Esophagus squamous epithelium (tissue), 5 donors: ENCODE measurements around the gene OBSL1. TPM values are rescaled to one million over a fixed set of nuclear protein-coding genes. Genes with fewer than 3 reads are reported as not detected.

Source experiments
- DNase-seq: peaks from one replicate; lab custom pipeline; 2025; lab: John Stamatoyannopoulos, UW
- H3K27ac ChIP-seq, 4 donors: fragments of 200-600 bp; sonication (generic); one replicate each; pipeline ENCODE4 v1.5.1; 2016 to 2019; ENCODE audit warnings: mild to moderate bottlenecking in 1 of 4
- H3K27me3 ChIP-seq, 4 donors: fragments of 200-600 bp; sonication (generic); 1 replicate in 3 of 4; 2 replicates in 1 of 4; pipeline versions ENCODE4 v1.5.1 to v1.6.0; 2017 to 2021; ENCODE audit warnings: antibody characterized with exemption in 1 of 4
- H3K36me3 ChIP-seq, 3 donors: fragments of 200-600 bp; sonication (generic); one replicate each; pipeline ENCODE4 v1.5.1; 2016 to 2019
- H3K4me1 ChIP-seq, 3 donors: fragments of 200-600 bp; sonication (generic); one replicate each; pipeline ENCODE4 v1.5.1; 2017 to 2019
- H3K4me3 ChIP-seq, 4 donors: fragments of 200-600 bp; sonication (generic); 1 replicate in 3 of 4; 2 replicates in 1 of 4; pipeline ENCODE4 v1.5.1; 2016 to 2019; ENCODE audit warnings: mild to moderate bottlenecking in 2 of 4, moderate library complexity in 1 of 4
- H3K9me3 ChIP-seq, 3 donors: fragments of 200-600 bp; sonication (generic); one replicate each; pipeline ENCODE4 v1.5.1; 2016 to 2019
- POLR2A ChIP-seq, 4 donors: fragments of 450-650 bp; IDR thresholded peaks; one replicate each; pipeline ENCODE4 v1.6.1; 2017; ENCODE audit warnings: antibody characterized with exemption in 4 of 4, mild to moderate bottlenecking in 4 of 4, moderate library complexity in 3 of 4
- WGBS, 2 donors: methylation state at CpG; one replicate each; pipeline ENCODE4 v1.1.5; 2018; 5-methylcytosine and 5-hydroxymethylcytosine counted together
- intact Hi-C: fragments of 100-400 bp; cut with DNase I; formaldehyde crosslinking; loops from one replicate; pipeline ENCODE4 v1.15.0; 2022
- total RNA-seq, 4 donors: library from RNA; depleted of rRNA; stranded (reverse); fragments of >200 nt; gene quantifications; one replicate each; pipeline ENCODE4 v1.1.0, GENCODE V29; 2016
- TF ChIP-seq, protein P1 (sequence below), 6 experiments: fragments of 450-650 bp in 4 of 6; fragments of 200-600 bp in 2 of 6; sonication (generic) in 2 of 6; IDR thresholded peaks; one replicate each; pipeline ENCODE4 v1.5.1; 2016 to 2019; ENCODE audit warnings: antibody characterized with exemption in 6 of 6, mild to moderate bottlenecking in 4 of 6, moderate library complexity in 4 of 6
- donor health status: DM: yes; HTN: yes; CAD: no.

The OBSL1 gene
- total RNA-seq, 4 donors from 2014 or later: 7.0 to 38.9 (median 16.0) TPM

DNA sequence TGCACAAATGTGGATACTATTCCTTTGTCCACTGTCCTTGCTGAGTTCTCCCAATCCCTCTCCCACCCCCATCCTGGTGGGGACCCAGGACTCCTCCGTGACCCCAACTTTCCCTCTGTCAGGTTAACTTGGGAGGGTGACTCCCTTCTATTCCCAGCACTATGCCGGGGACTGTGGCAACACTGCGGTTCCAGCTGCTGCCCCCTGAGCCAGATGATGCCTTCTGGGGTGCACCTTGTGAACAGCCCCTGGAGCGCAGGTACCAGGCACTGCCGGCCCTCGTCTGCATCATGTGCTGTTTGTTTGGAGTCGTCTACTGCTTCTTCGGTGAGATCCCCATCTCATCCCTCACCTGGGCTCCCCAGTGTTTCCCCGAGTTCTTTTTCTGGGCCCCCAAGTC lies 26.8 kb downstream of the OBSL1 start:
- H3K27ac ChIP-seq: peak overlapping the region in 2 of 4 donors; percentile 93 to 95

DNA sequence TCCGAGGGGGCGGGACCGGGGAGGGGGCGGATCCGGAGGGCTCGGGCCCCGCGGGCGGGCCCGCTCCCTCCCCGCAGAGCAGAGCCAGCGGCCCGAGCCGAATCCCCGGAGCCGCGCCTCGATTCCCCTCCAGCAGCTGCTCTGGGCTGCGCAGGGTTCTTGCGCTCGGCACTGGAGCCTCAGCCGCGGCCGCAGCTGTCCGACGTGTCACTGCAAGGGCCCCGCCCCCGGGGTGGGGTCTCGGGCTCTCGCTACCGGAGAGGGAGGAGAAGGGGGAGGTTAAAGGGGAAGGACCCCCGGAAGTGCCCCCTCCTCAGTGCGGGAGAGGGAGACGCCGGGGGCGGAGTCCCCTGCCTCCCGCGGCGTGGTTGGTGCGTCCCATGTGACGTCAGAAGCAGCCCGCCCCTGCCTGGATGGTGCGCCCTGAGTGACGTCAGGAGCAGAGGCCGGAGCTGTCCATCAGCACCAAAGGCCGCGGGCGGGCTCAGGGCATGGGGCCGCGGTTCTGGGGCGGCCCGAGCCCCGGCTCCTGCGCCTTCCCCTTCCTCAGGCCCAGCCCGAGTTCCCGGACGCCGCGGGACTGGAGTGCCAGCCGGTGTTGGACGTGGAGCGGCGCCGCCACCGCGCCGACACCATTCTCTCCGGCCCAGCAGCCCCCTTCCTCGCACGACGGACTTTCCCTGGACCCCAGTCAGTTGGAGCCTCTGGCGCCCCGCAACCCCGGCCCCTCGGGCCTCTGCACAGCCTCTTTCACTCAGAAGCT lies 27.6 kb downstream of the OBSL1 start, which contains the start of the genes CHPF and TMEM198:
Gene CHPF, minus strand, starts transcription at position 214 of the 763 bp plus-strand sequence. CDS start 271 bp downstream, outside the sequence.
Gene TMEM198, plus strand, starts transcription at position 433 of the 763 bp plus-strand sequence. CDS start 700 bp downstream, outside the sequence.
- H3K27me3 ChIP-seq: peaks cover 0 to 43% (median 0%) of the 10 kb centered on the region in 4 donors
- TF ChIP-seq, protein P1, sequence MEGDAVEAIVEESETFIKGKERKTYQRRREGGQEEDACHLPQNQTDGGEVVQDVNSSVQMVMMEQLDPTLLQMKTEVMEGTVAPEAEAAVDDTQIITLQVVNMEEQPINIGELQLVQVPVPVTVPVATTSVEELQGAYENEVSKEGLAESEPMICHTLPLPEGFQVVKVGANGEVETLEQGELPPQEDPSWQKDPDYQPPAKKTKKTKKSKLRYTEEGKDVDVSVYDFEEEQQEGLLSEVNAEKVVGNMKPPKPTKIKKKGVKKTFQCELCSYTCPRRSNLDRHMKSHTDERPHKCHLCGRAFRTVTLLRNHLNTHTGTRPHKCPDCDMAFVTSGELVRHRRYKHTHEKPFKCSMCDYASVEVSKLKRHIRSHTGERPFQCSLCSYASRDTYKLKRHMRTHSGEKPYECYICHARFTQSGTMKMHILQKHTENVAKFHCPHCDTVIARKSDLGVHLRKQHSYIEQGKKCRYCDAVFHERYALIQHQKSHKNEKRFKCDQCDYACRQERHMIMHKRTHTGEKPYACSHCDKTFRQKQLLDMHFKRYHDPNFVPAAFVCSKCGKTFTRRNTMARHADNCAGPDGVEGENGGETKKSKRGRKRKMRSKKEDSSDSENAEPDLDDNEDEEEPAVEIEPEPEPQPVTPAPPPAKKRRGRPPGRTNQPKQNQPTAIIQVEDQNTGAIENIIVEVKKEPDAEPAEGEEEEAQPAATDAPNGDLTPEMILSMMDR (IDR thresholded peaks at IDR 0.05): peak in 1 of 6 experiments; percentile 8
- peak in 3 of 4 donors; percentile 19 to 76 (median 58) for TF ChIP-seq POLR2A (IDR thresholded peaks at IDR 0.05)
- peak within 1 kb of the TSS; percentile 58 to 94 (median 84) for H3K4me3 ChIP-seq
- DNase-seq: peak; percentile 77
- 2 to 4% methylated on average over 4 to 17 of the region's 75 CpGs for WGBS, 2 donors
- peak within 1 kb of the TSS; percentile 93 to 98 (median 95) for H3K27ac ChIP-seq
- intact Hi-C loops: no loop called here
- peaks cover 5 to 29% (median 12%) of the 10 kb centered on the region in 3 donors for H3K36me3 ChIP-seq
- H3K4me1 ChIP-seq: peaks cover 19 to 40% (median 26%) of the 10 kb centered on the region in 3 donors
- no peaks in the 10 kb centered on the region for H3K9me3 ChIP-seq

More for the DNA sequence above, 26.8 kb downstream of the OBSL1 start:
- H3K4me3 ChIP-seq: peak overlapping the region in 3 of 4 donors; percentile 58 to 85 (median 83)
- WGBS, 2 donors: 34 to 40% methylated on average over 9 of the region's 9 CpGs
- peaks cover 5 to 21% (median 12%) of the 10 kb centered on the region in 3 donors for H3K36me3 ChIP-seq
- H3K27me3 ChIP-seq: peaks cover 0 to 41% (median 0%) of the 10 kb centered on the region in 4 donors
- peaks cover 19 to 35% (median 26%) of the 10 kb centered on the region in 3 donors for H3K4me1 ChIP-seq
- no peak for TF ChIP-seq POLR2A (IDR thresholded peaks at IDR 0.05)
- TF ChIP-seq, protein P1 (IDR thresholded peaks at IDR 0.05): no peak
- no peak for DNase-seq
- intact Hi-C loops: no loop called here
- no peaks in the 10 kb centered on the region for H3K9me3 ChIP-seq

DNA sequence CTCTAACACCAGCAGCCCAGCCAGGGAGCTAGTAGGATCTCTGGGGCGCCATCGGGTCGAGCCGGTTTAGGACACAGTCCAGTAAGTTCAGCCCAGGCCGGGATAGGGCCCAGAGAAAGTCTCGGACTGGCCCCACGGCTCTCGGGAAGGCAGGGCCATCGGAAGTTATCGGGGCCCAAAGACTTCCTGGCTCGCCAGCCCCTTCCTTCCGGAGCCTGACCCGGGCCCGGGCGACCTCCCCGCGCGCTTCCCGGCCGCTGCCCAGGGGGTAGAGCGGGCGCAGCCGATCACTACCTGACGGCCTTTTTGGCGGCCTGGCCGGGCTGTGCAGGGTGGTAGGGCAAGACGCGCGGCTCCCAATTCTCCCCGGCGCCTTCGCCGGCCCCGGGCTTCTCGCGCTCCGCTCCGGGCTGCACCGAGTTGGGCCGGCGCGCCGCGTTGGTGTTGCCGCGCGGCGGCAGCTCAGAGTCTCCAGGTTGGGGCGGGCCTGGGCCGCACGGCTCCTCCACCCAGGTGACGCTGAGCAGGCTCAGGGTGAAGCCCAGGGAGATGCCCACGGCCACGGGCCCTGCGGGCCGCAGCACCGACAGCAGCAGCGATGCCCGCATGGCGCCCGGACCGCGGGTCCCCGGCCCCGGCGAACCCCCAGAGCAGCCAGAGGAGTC lies 28.3 kb downstream of the OBSL1 start:
- Histone ChIP-seq H3K27ac (peak overlapping the region; percentile 93 to 98 (median 95)), H3K36me3 (peaks cover 5 to 33% (median 12%) of the 10 kb centered on the region in 3 donors), H3K27me3 (peaks cover 0 to 50% (median 0%) of the 10 kb centered on the region in 4 donors), H3K4me3 (peak overlapping the region; percentile 58 to 94 (median 84)), H3K9me3 (no peaks in the 10 kb centered on the region), H3K4me1 (peaks cover 19 to 47% (median 26%) of the 10 kb centered on the region in 3 donors)
- 0 to 1% methylated on average over 4 to 16 of the region's 66 CpGs for WGBS, 2 donors
- intact Hi-C loops: no loop called here
- DNase-seq: no peak
- TF ChIP-seq POLR2A (IDR thresholded peaks at IDR 0.05): no peak
- TF ChIP-seq, protein P1 (IDR thresholded peaks at IDR 0.05): peak in 2 of 6 experiments; percentile 7 to 10

DNA sequence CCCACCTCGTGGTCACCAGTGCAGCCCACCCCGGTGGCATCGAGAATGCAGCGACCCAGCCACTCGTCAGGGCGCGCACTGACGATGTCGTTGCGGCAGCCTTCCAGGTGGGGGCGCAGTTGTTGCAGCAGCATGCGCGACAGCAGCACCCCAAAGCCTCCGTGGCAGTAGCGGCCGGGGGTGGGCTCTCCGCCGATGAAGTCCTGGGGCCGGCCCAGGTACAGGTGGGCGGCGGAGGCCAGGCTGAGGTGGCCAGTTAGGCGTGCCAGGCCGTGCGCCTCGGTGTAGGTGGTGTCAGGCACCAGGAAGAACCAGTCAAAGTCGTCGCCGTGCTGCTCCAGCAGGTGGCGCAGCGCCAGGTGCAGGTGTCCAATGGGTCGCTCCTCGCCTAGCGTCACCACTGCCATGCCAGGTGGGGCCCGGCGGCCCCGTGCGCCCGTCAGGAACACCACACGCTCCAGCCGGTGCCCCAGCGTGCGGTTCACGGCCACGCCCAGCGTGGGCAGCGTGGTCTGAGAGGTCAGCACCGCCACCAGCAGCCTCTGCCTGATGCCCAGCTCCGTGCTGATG lies 29.6 kb downstream of the OBSL1 start:
- TF ChIP-seq, protein P1 (IDR thresholded peaks at IDR 0.05): peak; percentile 85 to 97 (median 94)
- peak in 1 of 4 donors; percentile 15 for TF ChIP-seq POLR2A (IDR thresholded peaks at IDR 0.05)
- DNase-seq: no peak
- H3K36me3 ChIP-seq: peaks cover 5 to 33% (median 12%) of the 10 kb centered on the region in 3 donors
- WGBS, 2 donors: 0 to 8% methylated on average over 2 to 8 of the region's 48 CpGs
- peak overlapping the region; percentile 38 to 98 (median 73) for H3K27ac ChIP-seq
- intact Hi-C loops: no loop called here
- peaks cover 19 to 53% (median 26%) of the 10 kb centered on the region in 3 donors for H3K4me1 ChIP-seq
- H3K9me3 ChIP-seq: no peaks in the 10 kb centered on the region
- peaks cover 0 to 53% (median 0%) of the 10 kb centered on the region in 4 donors for H3K27me3 ChIP-seq
- peak overlapping the region; percentile 26 to 83 (median 43) for H3K4me3 ChIP-seq
